ENCODE measurements around the gene RPS19BP1. TPM values are rescaled to one million over a fixed set of nuclear protein-coding genes. Genes with fewer than 3 reads are reported as not detected.

RPS19BP1 gene
- total and polyA plus RNA-seq, 2 of the 8 experiments (the other 6 are each of a cell fraction or from before 2014, with no cell fraction given), result 77.9 to 97.9 TPM

DNA sequence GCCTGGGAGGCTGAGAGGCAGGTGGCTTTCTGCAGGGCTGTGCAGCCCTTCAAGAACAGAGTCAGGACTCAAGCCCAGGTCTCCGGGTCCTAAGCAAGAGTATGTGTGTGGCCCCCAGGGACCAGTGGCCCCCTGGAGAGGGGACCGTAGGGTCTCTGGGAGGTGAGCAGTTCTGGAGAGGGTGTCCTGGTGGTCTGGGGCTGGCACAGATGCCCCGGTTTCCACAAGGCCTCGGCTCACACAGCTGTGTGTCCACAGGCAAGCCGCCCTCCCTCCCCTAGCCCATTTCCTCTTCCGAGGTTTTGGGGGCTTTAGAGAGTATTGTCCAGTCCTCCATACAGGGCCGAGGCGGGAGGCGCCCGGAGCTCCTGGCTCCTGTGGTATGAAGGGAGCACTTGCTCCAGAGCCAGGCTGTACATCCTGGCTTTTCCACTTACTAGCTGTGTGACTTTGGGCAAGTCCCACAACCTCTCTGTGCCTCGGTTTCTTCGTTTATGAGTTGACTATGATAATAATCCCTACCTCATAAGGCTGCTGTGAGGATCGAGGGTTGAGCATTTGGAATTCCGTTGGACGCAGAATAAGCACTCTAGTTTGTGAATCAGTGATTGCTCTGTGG, 3.4 kb upstream of the RPS19BP1 start:
- no peak overlapping the region for H2AFZ ChIP-seq (ENCODE audit: low read length)
- no peak overlapping the region for H2AK5ac ChIP-seq (ENCODE audit: low read depth, low read length)
- H3K23ac ChIP-seq (ENCODE audit: insufficient read length), result no peak overlapping the region
- H2BK120ac ChIP-seq (replicated peaks; ENCODE audit: low read depth, low read length), result no peak overlapping the region
- peaks cover 8% of the 10 kb centered on the region for H3K23me2 ChIP-seq (ENCODE audit: low read depth, low read length)
- H3K4me3 ChIP-seq (ENCODE audit: extremely low read depth in 1 of 4, insufficient read depth in 2 of 4, low read depth in 3 of 4, low read length in 4 of 4), result no peak overlapping the region
- H4K91ac ChIP-seq (replicated peaks; ENCODE audit: insufficient read length, low read length), result peak overlapping the region; percentile 59
- H4K20me1 ChIP-seq (replicated peaks in 1 of 2; ENCODE audit: control insufficient read depth in 1 of 2, insufficient read depth in 2 of 2, low read length in 2 of 2), result peaks cover 2 to 8% of the 10 kb centered on the region in 2 experiments
- H2BK20ac ChIP-seq (ENCODE audit: low read length), result peak overlapping the region; percentile 34; the same call in 1 of the 2 replicates
- no peak overlapping the region for H4K8ac ChIP-seq (ENCODE audit: extremely low read depth, insufficient read depth, low read length)
- peaks cover 0 to 13% of the 10 kb centered on the region in 2 experiments; a peak in 2 of 4 replicates for H3K79me2 ChIP-seq (ENCODE audit: control insufficient read depth in 1 of 2, insufficient read depth in 2 of 2, low read length in 2 of 2)
- H3K9me3 ChIP-seq (ENCODE audit: insufficient read depth in 2 of 2, low read depth in 1 of 2, low read length in 1 of 2), result no peaks in the 10 kb centered on the region
- H2BK5ac ChIP-seq (ENCODE audit: low read depth, low read length), result peak overlapping the region; percentile 40; the same call in 1 of the 2 replicates
- peak overlapping the region; percentile 36; the same call in 1 of the 2 replicates for H3K18ac ChIP-seq (ENCODE audit: extremely low read depth, low read length)
- ChIA-PET CTCF (ENCODE audit: partially characterized antibody) (interaction anchor here (0.8 to 21.9 kb wide), 32 partner anchors 11 to 501 kb away, joined by 3 to 361 read pairs (median 5); partner anchors contain the start of gene MIEF1), POLR2A (ENCODE audit: partially characterized antibody) (interaction anchor here (1.0 to 3.6 kb wide), 5 partner anchors 13 to 216 kb away, joined by 3 to 61 read pairs (median 4); partner anchors contain the start of genes ATF4 and RPL3)
- no peaks in the 10 kb centered on the region for H3K79me1 ChIP-seq (ENCODE audit: low read depth, low read length)
- WGBS, 2 experiments (ENCODE audit: extremely low coverage in 1 of 2, insufficient coverage in 1 of 2, insufficient read length in 1 of 2, insufficient replicate concordance in 2 of 2, low coverage in 1 of 2, low lambda C conversion rate in 2 of 2, missing lambda C conversion rate in 1 of 2), result 91% methylated on average over 15 of the region's 15 CpGs; no CpG with 5 or more reads in 1 of the 2 experiments
- no peaks in the 10 kb centered on the region for H3K27me3 ChIP-seq (replicated peaks in 1 of 4; ENCODE audit: control insufficient read depth in 3 of 4, extremely low read depth in 1 of 4, insufficient read depth in 3 of 4, low read length in 3 of 4)
- H2BK12ac ChIP-seq (ENCODE audit: low read depth, low read length), result peak overlapping the region; percentile 13; the same call in 1 of the 2 replicates
- FAIRE-seq (no peak), DNase-seq (ENCODE audit: low read depth in 1 of 2, low spot score in 2 of 2) (no peak)
- no peak overlapping the region for H3K56ac ChIP-seq (replicated peaks; ENCODE audit: insufficient read length, low read depth, low read length)
- H3K14ac ChIP-seq (ENCODE audit: insufficient read length), result no peak overlapping the region
- no peak overlapping the region for H3K27ac ChIP-seq (ENCODE audit: low read depth, low read length)
- H3K36me3 ChIP-seq (ENCODE audit: control insufficient read depth in 2 of 4, insufficient read depth in 4 of 4, low read length in 3 of 4), result peaks cover 0 to 2% (median 0%) of the 10 kb centered on the region in 4 experiments; a peak in 1 of 8 replicates
- peaks cover 13 to 41% (median 26%) of the 10 kb centered on the region in 4 experiments for H3K4me1 ChIP-seq (replicated peaks in 1 of 4; ENCODE audit: control insufficient read depth in 3 of 4, insufficient read depth in 4 of 4, low read length in 3 of 4)
- peak overlapping the region; percentile 50; the same call in 1 of the 2 replicates for H2BK15ac ChIP-seq (ENCODE audit: low read length)
- H4K5ac ChIP-seq (ENCODE audit: insufficient read length, low read depth, low read length), result no peak overlapping the region
- peak overlapping the region; percentile 82 for H3K4ac ChIP-seq (replicated peaks; ENCODE audit: insufficient read length, low read depth, low read length)
- peak overlapping the region in 1 of 2 experiments; percentile 74; a peak in 1 of 4 replicates for H3K4me2 ChIP-seq (ENCODE audit: insufficient read depth in 1 of 2, low read depth in 2 of 2, low read length in 2 of 2)
- H3K9ac ChIP-seq (replicated peaks in 1 of 4; ENCODE audit: extremely low read depth in 1 of 4, low read depth in 3 of 4, low read length in 3 of 4), result no peak overlapping the region
- no peak for TF ChIP-seq RXRA (IDR thresholded peaks at IDR 0.05; ENCODE audit: insufficient read depth, low read depth, low read length)
